GM21381 (cell line): ENCODE results near the gene ITPR2.
"Not testable (repeated sequence)": the region's sequence is repeated elsewhere in the genome, so short reads cannot be mapped to it uniquely, and the experiment has no call there.

Experiments
- ATAC-seq: cut with Tn5 transposase; IDR thresholded peaks from one replicate; pipeline ENCODE4 v1.9.1; 2021; ENCODE audit warnings: mild to moderate bottlenecking, moderate library complexity; ENCODE audit not compliant: unreplicated experiment

The ITPR2 gene

GRCh38 chr12:26469421-26470180 lies 363.4 kb downstream of the ITPR2 start:
- ATAC-seq, result no peak

GRCh38 chr12:26467351-26467750 lies 365.6 kb downstream of the ITPR2 start:
- no peak for ATAC-seq

- no peak for ATAC-seq
Observed at GRCh38 chr12:26466726-26467125, 366.3 kb downstream of the ITPR2 start.

GRCh38 chr12:26465419-26466097 lies 367.4 kb downstream of the ITPR2 start:
- no peak for ATAC-seq

GRCh38 chr12:26461776-26462175 lies 371.2 kb downstream of the ITPR2 start:
- ATAC-seq, result no peak

GRCh38 chr12:26460361-26460760 lies 372.6 kb downstream of the ITPR2 start:
- no peak for ATAC-seq

- ATAC-seq, result no peak
Observed at GRCh38 chr12:26455936-26456574, 376.9 kb downstream of the ITPR2 start.

- ATAC-seq, result no peak
Observed at GRCh38 chr12:26453246-26453645, 379.7 kb downstream of the ITPR2 start.

GRCh38 chr12:26452511-26452910 lies 380.5 kb downstream of the ITPR2 start:
- no peak for ATAC-seq

GRCh38 chr12:26451763-26452162 lies 381.2 kb downstream of the ITPR2 start:
- no peak for ATAC-seq

GRCh38 chr12:26445909-26446308 lies 387.1 kb downstream of the ITPR2 start:
- no peak for ATAC-seq

GRCh38 chr12:26443309-26443708 lies 389.7 kb downstream of the ITPR2 start:
- no peak for ATAC-seq

GRCh38 chr12:26441434-26441833 lies 391.6 kb downstream of the ITPR2 start:
- ATAC-seq, result no peak

- no peak for ATAC-seq
Observed at GRCh38 chr12:26435069-26435404, 398.0 kb downstream of the ITPR2 start.

- ATAC-seq, result no peak
Observed at GRCh38 chr12:26434299-26435068, 398.5 kb downstream of the ITPR2 start.

GRCh38 chr12:26433701-26434100 lies 399.3 kb downstream of the ITPR2 start:
- ATAC-seq, result not testable (repeated sequence)

- no peak for ATAC-seq
Observed at GRCh38 chr12:26431211-26431610, 401.8 kb downstream of the ITPR2 start.

GRCh38 chr12:26430596-26430995 lies 402.4 kb downstream of the ITPR2 start:
- ATAC-seq, result not testable (repeated sequence)

- ATAC-seq, result no peak
Observed at GRCh38 chr12:26429070-26429691, 403.8 kb downstream of the ITPR2 start.

GRCh38 chr12:26428420-26428819 lies 404.6 kb downstream of the ITPR2 start:
- ATAC-seq, result no peak

- ATAC-seq, result no peak
Observed at GRCh38 chr12:26426652-26427051, 406.3 kb downstream of the ITPR2 start.
